Stimulated activated CD4-positive, alpha-beta T cell treated with anti-CD3 and anti-CD28 coated beads, Interleukin-2, amount 100 ng/mL, for 24 hours (primary cell): ENCODE data around the gene LTBP1.

Experiments
- DNase-seq, 2 donors: peaks; one replicate each; pipeline ENCODE4 v3.0.0-alpha.2; 2020

Gene LTBP1

DNA sequence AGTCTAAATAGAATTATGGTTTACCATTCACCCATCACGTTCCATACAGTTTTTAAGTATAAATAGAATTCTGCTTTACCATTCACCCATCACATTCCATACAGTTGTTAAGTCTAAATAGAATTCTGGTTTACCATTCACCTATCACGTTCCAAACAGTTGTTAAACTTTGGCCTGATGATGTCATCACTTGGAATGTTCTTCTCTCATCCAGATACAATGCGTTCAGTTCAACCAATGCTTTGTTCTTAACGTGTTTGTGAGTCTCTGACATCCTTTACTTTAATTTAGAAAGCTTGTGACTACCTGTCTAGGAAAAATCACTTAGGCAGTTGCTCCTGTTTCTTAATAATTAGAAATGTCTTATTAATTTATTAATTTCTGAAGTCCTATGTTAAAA lies 293.4 kb downstream of the LTBP1 start:
- DNase-seq = no peak

GRCh38 chr2:33241072-33241471 lies 294.3 kb downstream of the LTBP1 start:
- DNase-seq = no peak

- no peak for DNase-seq
These were observed 294.8 kb downstream of the LTBP1 start for GRCh38 chr2:33241581-33241980.

DNA sequence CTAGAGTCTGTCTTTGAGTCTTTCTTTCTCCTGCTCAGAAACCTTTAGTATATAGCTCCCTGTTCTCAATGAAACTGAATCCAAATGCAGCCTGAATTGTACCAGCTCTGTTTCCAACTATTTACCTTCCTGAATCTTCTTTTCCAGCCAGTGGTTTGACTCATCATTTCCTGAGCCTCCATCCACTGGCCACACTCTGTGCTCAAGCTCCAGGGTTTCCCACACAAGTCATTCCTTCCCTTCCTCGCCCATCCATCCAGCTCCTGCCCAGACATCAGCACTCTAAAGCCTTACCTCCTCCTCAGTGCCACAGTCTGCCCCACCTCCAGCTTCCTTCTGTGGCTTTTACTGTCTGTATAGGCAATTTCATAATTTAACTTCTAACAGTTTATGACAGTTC lies 296.1 kb downstream of the LTBP1 start:
- DNase-seq = no peak

DNA sequence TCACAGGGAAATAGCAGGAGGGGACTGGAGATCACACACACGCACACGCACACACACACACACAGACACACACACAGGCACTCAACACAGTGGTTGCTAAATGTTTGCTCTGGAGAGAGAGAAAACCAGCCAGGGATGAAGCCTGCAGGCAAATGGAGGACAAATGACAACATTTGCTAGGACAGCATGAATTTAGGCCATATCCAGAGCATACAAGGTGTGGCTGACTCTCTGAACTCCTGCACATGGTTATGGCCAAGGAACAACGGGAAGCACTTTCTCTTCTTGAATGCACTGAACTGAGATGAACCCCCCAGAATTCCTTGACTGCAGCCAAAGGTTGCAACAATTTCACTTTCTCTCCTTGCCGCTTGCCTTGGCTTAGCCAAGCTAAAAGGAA lies 299.7 kb downstream of the LTBP1 start:
- DNase-seq = no peak

- no peak for DNase-seq
These were observed 300.6 kb downstream of the LTBP1 start for GRCh38 chr2:33247365-33247764.

DNA sequence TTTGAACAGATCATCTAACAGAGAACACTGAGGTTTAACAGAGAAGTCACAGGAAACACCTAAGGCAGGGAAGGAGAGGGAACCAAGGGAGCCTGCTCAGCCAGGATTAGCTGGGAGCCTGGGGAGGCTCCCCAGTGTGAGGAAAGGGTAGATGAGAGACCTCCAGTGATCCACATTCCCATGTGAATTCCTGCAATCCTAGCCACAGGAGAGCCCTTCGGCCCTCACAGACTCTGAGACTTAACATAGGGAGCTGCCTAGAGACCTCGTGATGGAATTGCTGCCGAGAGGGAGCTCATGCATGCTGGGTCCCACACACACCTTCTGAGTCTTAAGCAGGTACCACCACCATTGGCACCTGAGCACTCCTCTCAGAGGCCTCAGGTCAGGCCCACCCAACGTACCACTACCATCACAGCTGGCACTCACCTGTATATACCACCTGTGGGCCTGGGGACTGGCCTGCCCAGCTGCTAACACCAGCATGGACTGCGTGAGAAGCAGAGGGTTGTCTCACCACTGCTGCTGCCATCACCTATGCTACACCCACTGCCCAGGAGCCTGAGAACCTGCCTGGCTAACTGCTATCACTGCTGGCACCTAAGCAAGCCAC lies 303.8 kb downstream of the LTBP1 start:
- no peak for DNase-seq

- DNase-seq = no peak
These were observed 309.5 kb downstream of the LTBP1 start for GRCh38 chr2:33256162-33256755.

- DNase-seq = no peak
These were observed 311.6 kb downstream of the LTBP1 start for GRCh38 chr2:33258387-33258786.

DNA sequence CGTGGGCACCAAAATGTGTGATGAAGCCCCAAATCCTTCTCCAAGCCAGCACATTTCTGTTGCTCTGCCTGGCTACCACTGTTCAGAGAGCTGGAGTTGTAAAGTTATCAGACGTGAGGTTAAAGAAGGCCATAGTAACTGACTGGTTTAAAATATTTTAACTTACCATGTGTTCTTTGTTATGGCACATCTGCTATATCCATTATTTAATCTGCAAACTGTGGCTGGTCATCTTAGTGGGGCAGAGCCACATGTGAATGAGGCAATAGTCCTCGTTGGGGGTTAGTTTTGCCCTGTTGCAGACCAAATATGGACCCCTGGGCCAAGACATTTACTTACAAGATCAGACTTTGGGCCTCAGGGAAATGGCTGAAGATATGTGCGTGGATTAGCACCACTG lies 315.3 kb downstream of the LTBP1 start:
- no peak for DNase-seq

DNA sequence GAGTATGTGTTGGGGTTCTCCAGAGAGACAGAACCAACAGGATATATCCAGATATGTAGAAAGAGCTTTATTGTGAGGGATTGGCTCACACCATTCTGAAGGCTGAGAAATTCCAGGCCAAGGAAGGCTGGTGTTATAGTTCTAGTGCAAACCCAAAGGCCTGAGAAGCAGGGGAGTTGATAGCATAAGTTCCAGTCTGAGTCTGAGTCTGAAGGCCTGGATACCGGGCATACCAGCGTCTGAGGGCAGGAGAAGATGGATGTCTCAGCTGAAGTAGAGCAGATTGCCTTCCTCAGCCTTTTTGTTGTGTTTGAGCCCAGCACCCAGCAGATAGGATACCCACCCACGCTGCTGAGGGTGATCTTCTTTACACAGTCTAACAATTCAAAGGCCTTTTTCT lies 318.0 kb downstream of the LTBP1 start:
- DNase-seq = no peak

DNA sequence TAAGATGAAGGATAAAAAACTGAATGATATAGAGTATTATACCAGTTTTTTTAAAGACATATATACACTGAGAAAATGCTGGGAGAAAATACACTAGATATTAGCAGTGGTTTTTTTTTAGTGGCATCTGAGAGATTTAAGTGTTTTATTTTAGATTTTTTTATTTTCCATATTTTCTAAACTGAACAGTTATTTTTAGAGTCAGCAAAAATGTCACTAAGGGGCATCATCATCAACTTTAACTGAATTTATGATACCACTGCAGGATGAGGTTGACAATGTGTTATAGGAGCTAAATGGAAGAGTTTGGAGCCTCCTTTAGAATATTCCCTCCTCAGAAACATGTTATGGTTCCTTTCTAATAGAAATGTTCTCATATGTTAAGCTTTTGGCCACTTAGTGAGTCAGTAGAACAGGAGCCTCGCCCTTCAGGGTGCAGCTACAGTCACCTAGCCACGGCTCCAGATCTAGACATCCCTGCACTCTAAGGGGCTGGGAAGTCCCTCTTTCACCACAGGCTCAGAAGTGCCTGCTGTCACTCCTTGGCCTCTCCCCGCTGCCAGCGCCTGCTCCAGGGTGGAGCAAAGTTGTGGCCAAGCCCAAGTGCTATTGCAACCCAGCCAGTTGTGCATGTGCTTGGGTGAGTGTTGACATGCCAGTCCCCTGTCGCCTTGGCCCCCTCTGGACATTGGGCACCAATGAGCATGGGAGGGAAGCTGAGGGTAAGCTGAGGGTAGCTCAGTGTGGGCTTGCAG lies 319.0 kb downstream of the LTBP1 start:
- no peak for DNase-seq

- DNase-seq = no peak
These were observed 319.7 kb downstream of the LTBP1 start for GRCh38 chr2:33266467-33266866.

DNA sequence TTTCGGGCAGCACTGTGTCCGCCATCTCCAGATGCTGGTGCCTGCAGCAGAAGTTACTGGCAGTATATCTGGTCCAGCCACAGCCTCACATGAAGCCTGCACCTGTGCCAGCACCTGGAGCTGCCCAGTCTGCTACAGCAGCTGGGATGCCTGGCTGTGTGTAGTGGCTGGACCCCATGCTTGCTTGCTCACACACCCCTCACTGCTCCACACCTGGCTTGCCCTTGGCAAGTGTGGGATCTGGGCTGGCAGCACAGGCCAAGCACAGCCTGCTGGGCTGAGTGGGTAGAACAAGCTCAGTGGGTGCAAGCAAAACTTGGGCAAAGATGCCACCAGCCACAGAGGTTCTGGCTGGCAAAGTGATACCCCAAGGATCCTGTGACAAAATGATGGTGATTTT lies 320.3 kb downstream of the LTBP1 start:
- no peak for DNase-seq

DNA sequence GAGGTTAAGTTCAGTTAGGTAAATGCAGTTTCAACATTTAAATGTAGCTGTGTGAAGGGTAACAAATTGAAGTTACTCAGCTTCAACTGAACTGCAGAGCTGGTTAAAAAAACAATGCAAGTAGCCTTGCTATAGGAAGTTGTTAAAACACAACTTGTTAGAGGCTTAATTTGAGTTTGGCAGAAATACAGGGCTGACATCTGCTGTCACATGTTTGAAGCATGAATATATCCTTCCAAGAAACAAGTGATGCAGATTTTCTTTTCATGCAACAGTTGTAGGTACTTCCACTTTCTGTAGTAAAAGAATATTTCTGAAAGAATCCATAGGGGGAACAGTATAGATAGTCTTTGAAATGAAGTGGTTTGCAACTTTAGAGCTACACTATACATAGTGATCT lies 321.0 kb downstream of the LTBP1 start:
- no peak for DNase-seq

DNA sequence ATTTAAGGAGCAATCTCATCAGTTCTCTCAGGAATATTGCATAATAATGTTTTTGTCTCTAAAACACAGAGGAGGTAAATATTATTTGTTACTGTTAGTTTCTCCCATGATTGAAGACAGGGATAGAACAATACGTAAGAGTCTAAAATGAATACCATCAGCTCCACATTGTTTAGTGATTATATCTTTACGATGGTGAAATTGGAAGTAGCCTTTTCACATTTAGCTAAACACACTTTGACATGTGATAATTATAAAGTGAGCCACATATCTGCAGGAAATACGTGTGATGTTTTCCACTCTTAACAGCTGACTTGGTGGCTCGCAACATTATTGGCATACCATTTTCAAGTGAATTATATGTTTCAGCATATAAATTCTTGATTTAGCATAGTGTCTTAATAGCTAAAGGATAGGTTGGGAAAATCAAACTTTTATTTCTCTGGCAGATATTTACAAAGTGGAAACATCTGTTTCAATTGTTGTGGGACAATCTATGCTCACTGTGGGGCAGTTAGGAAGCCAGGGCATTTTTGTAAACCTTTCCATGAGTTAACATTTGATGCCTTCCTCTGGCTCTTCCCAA lies 321.6 kb downstream of the LTBP1 start:
- no peak for DNase-seq

GRCh38 chr2:33272001-33272400 lies 325.2 kb downstream of the LTBP1 start:
- no peak for DNase-seq

GRCh38 chr2:33273479-33273878 lies 326.7 kb downstream of the LTBP1 start:
- DNase-seq = no peak

GRCh38 chr2:33274524-33274923 lies 327.8 kb downstream of the LTBP1 start:
- no peak for DNase-seq

DNA sequence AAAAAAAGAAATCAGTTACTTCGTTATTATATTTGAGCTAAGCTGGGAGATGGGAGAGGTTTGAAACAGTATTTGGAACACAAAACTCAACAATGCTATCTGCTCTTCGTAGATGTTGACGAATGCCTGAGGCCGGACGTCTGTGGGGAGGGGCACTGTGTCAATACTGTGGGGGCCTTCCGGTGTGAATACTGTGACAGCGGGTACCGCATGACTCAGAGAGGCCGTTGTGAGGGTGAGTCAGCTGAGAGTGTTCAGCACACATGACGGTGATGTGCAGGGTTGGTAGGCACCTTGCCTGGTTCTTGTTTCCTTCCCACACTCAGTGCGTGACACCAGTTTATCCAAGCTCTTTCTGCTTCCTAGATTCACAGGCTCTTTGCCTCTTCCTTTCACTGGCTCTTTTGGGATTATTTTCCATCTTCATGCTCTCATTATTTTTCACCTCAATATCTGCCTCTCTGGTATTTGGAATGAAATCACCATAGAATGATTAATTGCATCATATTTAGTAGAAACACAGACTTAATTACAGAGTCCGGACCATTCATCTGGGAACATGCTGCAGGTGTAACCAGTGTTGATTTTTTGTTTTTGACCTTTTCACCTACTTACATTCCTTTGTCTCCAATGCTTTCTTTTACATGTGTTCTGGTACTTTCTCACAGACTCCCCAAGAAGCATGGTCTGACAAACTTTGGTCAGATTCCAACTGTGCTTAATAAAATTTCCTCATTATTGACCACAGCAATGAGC lies 329.1 kb downstream of the LTBP1 start:
- peak; percentile 16 to 33 for DNase-seq

DNA sequence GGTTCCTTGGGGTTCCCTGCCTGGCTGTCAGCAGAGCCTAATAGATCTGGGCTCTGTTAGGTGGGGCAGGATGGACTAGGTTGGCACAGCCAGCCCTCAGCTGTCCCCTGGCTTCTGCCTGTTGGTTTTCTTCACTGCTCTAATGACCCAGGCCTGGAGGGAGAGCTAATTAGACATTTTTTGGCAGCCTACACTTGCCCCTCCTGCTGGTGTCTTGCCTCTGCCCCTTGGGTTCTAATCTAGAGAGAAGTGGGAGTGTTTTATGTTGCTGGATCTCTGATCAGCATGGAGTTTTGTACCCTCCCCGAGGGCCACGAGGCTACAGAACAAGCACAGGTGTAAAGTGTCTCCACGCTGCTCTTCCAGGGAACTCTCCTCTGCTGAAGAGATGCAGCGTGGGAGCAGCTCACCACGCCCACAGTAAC lies 330.3 kb downstream of the LTBP1 start:
- DNase-seq = no peak

GRCh38 chr2:33278245-33278943 lies 331.6 kb downstream of the LTBP1 start:
- no peak for DNase-seq

DNA sequence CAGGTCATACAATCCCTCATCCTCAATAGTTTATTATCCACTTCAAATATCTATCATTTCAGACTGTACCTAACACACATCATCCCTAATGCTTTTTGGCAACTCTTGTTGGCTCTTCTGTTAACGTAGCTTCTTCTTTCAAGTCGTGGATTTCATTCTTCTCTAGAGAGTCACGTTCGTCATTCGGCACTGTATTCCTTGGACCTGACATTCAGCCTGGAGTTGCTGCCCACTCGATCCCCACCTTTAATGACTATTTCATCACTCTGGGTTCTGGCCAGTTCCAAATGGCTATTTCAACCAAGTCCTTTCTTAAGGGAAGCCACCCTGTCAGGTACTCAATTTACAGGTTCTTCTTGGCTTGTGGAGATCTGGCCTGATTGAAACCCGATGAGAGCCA lies 337.5 kb downstream of the LTBP1 start:
- no peak for DNase-seq
